ENCODE measurements around the gene TSFM.
"Not testable (repeated sequence)": the region's sequence is repeated elsewhere in the genome, so short reads cannot be mapped to it uniquely, and the experiment has no call there.

The TSFM gene

DNA sequence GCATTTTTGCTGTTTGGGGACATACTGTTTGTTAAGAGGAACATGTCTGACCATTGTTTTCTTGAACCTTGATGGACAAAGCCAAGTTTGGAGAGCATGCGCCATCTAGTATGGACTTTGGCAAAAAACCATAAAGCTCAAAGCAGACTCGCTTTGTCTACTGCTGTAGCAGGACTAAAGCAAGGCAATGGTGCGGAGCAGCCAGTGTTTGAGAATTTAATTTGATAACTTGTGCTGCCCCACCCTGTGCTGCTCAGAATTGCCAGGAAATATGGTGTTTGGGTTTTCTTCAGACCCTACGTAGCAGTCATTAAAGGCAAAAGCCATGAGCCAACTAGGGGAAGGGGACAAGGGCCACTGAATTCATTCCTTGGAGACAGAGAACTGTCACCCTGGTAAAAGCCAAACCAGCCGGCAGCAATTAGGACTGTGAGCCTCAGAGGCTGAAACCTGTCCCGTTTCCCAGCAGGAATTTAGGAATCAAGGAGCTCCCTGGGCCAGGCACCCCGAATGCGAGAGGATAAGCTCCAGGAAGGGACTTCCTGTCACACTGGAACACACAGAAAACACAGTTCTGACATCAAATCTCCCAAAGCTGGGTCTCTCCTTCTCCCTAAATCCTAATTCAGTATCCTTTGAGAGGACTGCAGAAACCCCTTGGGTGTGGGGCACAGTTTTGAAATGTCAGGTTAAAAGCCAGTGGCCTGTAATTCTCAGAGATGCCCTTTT, 34.8 kb downstream of the TSFM start:
- TF ChIP-seq, protein P1, sequence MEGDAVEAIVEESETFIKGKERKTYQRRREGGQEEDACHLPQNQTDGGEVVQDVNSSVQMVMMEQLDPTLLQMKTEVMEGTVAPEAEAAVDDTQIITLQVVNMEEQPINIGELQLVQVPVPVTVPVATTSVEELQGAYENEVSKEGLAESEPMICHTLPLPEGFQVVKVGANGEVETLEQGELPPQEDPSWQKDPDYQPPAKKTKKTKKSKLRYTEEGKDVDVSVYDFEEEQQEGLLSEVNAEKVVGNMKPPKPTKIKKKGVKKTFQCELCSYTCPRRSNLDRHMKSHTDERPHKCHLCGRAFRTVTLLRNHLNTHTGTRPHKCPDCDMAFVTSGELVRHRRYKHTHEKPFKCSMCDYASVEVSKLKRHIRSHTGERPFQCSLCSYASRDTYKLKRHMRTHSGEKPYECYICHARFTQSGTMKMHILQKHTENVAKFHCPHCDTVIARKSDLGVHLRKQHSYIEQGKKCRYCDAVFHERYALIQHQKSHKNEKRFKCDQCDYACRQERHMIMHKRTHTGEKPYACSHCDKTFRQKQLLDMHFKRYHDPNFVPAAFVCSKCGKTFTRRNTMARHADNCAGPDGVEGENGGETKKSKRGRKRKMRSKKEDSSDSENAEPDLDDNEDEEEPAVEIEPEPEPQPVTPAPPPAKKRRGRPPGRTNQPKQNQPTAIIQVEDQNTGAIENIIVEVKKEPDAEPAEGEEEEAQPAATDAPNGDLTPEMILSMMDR (IDR thresholded peaks at IDR 0.05; ENCODE audit: low read depth, low read length), result no peak
- no peak for DNase-seq (ENCODE audit: extremely low read depth, low read depth)

DNA sequence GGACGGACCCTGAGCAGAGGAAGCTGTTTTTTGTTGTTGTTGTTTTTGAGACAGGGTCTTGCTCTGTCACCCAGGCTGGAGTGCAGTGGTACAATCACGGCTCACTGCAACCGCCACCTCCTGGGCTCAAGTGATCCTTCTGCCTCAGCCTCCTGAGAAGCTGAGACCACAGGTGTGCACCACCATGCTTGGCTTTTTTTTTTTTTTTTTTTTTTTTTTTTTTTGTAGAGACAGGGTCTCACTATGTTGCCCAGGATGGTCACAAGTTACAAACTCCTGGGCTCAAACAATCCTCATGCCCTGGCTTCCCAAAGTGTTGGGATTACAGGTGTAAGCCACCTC, 35.4 kb downstream of the TSFM start:
- not testable (repeated sequence) for DNase-seq (ENCODE audit: extremely low read depth, low read depth)

DNA sequence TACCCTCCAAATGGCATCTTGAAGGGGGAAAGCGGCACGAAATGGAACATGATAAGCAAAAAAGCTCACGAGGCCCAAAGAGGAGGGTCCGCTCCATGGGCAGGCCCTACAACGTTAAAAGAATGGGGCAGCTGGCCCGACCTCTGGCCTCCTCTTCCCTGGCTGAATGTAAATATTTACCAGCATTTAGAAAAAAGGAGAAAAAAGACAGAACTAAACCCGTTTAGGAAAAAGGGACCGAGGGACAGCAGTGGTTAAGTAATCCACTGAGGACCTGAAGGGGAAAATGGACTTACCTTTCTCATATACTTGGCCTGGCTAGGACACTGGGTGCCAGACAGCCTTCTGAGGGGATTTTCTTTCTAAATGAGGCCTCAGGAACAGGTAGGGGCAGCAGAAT, 37.5 kb downstream of the TSFM start:
- not testable (repeated sequence) for DNase-seq (ENCODE audit: extremely low read depth, low read depth)

DNA sequence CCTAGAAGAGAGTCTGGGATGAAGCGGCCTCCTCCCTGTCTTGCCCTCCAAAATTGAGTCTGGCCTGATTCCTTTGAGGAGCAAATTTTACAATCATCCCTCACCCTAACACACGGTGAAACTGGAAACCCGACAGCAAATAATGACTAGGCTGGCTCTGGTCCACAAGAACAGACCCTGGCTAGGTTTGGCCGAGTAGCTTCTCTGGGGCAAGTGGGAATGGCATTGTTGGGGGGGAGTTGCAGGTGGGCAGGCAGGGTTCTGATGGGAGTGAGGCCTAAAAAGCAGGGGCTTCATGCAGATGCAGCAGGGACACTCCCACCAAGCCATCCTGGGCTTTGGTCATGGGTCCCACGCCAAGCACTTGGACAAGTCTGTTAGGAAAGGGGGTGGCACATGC, 38.4 kb downstream of the TSFM start:
- not testable (repeated sequence) for DNase-seq (ENCODE audit: extremely low read depth, low read depth)

DNA sequence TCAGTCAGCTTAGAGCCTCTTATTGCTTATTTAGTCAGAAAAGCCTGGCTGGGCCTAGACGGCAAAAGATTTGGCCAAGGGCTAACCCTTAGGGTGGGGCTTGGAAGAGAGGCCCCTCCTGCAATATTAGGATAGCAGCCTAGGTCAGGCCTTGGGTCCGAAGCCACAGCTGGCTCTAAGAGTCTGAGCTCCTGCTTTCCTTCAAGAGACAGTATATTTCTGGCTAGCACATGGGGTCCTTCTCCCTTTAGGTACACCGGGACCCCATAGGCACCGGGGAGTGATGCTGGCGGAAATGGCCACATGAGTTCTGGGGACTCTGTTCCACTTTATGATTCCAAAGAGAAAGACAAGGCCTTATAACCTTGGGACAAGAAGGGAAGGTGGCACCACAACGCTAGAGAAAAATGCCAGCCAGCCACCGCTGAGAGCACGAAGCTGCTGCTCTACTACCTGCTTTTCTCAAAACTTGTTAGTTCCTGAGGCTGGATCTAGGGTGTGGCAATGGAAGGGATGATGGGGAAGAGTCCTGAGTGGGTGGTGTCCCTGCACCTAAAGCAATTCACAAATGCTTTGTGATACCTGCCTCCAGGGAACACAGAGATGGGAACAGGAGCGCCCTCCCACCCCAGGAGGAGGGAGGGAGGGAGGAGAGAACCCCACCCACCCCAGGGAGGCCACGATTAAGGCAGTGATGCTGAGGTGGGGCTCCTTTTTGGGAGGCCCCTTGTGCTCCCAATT, 39.1 kb downstream of the TSFM start:
- TF ChIP-seq, protein P1 (IDR thresholded peaks at IDR 0.05; ENCODE audit: low read depth, low read length), result no peak
- DNase-seq (ENCODE audit: extremely low read depth, low read depth), result no peak

DNA sequence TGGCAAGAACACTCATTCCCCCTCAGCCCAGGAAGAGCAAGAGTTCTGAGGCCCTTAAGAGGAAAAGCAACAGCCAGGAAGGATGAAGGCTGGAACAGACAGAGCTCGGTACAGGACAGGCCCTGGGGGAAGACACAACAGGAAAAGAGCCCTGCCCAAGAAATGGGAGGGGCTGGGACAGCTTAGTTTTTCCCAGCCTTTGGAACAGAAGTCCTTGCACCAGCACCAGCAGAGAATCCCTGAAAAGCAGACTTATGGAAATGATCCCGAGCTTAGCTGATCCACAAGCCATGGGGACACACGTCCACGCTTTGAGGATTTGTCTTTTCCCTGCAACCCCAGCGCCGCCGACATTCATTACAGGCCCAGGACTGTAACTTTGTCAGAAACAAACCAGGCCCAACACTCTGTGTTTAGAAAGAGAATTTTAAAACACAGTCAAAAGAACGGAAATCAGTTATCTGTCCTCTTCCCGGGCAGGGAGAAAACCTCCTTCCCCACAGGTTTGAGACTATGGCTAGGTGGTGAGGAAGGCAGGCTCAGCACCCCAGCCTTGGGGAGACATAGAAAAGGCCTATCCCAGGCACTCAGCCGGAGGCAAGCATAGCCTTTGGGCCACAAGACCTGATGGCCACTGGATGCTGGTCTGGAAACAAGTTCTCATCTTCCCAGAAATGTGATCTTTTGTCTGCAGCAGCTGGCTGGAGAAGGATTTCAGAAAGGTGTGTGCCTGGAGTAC, 40.0 kb downstream of the TSFM start:
- TF ChIP-seq, protein P1 (IDR thresholded peaks at IDR 0.05; ENCODE audit: low read depth, low read length), result no peak
- no peak for DNase-seq (ENCODE audit: extremely low read depth, low read depth)

DNA sequence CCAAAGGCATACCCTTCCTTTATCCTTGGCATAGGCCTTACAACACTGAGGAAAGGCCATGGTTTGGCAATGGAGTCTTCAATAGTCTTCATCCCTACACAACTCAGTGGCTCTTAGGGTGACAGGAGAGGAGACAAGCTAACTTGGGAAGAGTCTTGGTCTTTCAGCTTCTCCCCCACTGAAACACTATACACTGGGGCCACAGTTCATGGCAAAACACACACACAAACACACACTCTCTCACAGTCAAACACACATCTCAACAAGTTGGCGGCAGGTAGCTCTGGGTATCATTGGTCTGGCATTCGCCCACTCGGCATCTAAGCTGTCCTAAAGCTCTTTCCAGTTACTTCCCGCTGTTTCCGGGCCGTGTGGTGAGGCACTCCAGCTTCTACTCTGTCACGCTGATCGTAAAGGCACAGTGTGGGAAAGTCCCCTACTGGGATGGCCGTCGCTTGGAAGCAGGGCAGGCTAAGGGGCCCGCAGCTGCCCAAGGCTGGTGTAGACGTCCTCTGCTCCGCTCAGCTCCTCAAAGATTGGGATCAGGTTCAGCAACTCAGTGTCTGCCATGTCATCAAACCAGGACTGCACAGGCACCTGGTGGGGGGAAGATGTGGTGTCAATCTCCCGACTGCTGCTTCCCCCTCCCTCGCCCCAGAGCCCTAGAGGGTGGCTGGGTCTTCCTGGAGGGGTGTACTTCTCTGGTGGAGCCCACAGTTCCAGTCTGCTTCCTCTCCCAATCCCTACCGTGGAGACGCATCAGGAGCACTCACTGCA, 40.7 kb downstream of the TSFM start:
- TF ChIP-seq, protein P1 (IDR thresholded peaks at IDR 0.05; ENCODE audit: low read depth, low read length), result no peak
- DNase-seq (ENCODE audit: extremely low read depth, low read depth), result no peak

DNA sequence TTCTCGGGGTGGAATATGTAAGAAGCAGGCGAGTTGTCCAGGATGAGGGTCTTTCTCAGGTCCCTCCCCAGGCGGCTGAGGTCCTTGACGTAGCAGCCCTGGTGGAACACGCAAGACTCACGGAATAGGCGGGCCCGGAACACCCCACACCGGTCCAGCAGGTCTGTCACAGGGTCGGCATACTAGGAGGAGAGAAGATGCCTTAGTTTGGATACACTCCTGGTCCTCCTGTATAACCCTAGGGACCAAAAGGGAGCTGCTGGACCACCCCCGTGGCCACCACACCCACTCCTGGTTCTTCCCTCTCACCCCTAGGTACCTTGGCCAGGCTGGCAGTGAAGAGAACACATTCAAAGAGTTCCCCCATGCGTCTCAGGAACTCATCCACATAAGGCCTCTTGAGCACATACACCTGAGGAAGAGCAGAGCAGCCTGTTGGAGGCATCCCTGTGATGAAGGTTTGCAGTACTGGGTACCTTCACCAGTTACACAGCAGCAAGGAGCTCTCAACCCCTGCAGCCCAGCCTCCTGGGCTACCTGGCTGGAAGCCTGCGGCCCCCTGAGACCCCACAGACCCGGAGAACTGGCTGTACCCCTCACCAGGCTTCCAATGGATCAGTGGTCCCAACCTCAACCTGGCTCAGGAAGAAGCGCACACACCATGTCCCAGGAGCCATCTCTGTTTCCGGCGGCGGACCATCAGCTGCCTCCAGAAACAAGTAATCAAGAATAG, 41.5 kb downstream of the TSFM start:
- TF ChIP-seq, protein P1 (IDR thresholded peaks at IDR 0.05; ENCODE audit: low read depth, low read length), result no peak
- DNase-seq (ENCODE audit: extremely low read depth, low read depth), result no peak

Data from AG09319 (cell line).